Activated CD8-positive, alpha-beta T cell treated with anti-CD3 and anti-CD28 coated beads, Interleukin-2, amount 10 ng/mL, durations not matched to agents 7 days and 5 days (primary cell): ENCODE measurements around the gene CASP3. TPM values are rescaled to one million over a fixed set of nuclear protein-coding genes. Genes with fewer than 3 reads are reported as not detected.
"Not testable (repeated sequence)": the region's sequence is repeated elsewhere in the genome, so short reads cannot be mapped to it uniquely, and the experiment has no call there.

Experiments used
- ATAC-seq: fragments of 150-1000 bp; cut with Tn5 transposase; one replicate; pipeline ENCODE4 v1.10.0; 2021; ENCODE audit warnings: moderate library complexity
- CTCF ChIA-PET: fragments of 350-600 bp; sonication (Branson Sonifier 250); formaldehyde crosslinking; loops from one replicate; lab custom pipeline; 2021; ENCODE audit warnings: antibody characterized with exemption; lab: Charles Lee
- POLR2A ChIA-PET: fragments of 350-600 bp; sonication (Branson Sonifier 250); formaldehyde crosslinking; loops from one replicate; lab custom pipeline; 2021; ENCODE audit warnings: antibody characterized with exemption; lab: Charles Lee
- DNase-seq: peaks from one replicate; pipeline ENCODE4 v3.0.0-alpha.2; 2020
- H3K27ac Mint-ChIP-seq: one replicate; pipeline ENCODE4 v1.8.0; 2021; ENCODE audit warnings: mild to moderate bottlenecking, mixed read lengths
- H3K27me3 Mint-ChIP-seq: one replicate; pipeline ENCODE4 v1.8.0; 2021; ENCODE audit warnings: low read depth, mixed read lengths
- H3K36me3 Mint-ChIP-seq: one replicate; pipeline ENCODE4 v1.8.0; 2021; ENCODE audit warnings: low read depth, mixed read lengths
- H3K4me1 Mint-ChIP-seq: one replicate; pipeline ENCODE4 v1.8.0; 2021; ENCODE audit warnings: low read depth, mixed read lengths
- H3K4me3 Mint-ChIP-seq: one replicate; pipeline ENCODE4 v1.8.0; 2021; ENCODE audit warnings: mild to moderate bottlenecking, mixed read lengths
- H3K9me3 Mint-ChIP-seq: one replicate; pipeline ENCODE4 v1.8.0; 2022; ENCODE audit warnings: mixed read lengths; ENCODE audit not compliant: insufficient read depth
- total RNA-seq, 2 experiments: library from RNA; stranded (reverse); gene quantifications; one replicate each; pipeline ENCODE4 v1.2.3, GENCODE V29; 2021

CASP3 gene
- total RNA-seq, 2 experiments from 2014 or later = 71.7 to 78.0 TPM

GRCh38 chr4:184662236-184662635 is 13.0 kb upstream of the CASP3 start:
- DNase-seq = no peak
- POLR2A ChIA-PET = interaction anchor here (0.8 kb wide), 1 partner anchor 20 kb away, joined by 3 read pairs; no protein-coding TSS in a partner anchor
- Mint-ChIP-seq H3K27me3 (no peaks in the 10 kb centered on the region), H3K27ac (no peak overlapping the region), H3K36me3 (peaks cover 40% of the 10 kb centered on the region), H3K4me3 (no peak overlapping the region), H3K9me3 (no peaks in the 10 kb centered on the region), H3K4me1 (peaks cover 8% of the 10 kb centered on the region)
- CTCF ChIA-PET = interaction anchor here (0.9 to 1.1 kb wide), 2 partner anchors 12 to 398 kb away, joined by 3 to 5 read pairs; no protein-coding TSS in a partner anchor
- no peak for ATAC-seq

- DNase-seq = no peak
- Mint-ChIP-seq H3K27ac (no peak overlapping the region), H3K4me1 (no peaks in the 10 kb centered on the region), H3K36me3 (peaks cover 35% of the 10 kb centered on the region), H3K9me3 (no peaks in the 10 kb centered on the region), H3K27me3 (no peaks in the 10 kb centered on the region), H3K4me3 (no peak overlapping the region)
- no peak for ATAC-seq
- ChIA-PET POLR2A (no interaction called here), CTCF (interaction anchor here (0.7 kb wide), 1 partner anchor 33 kb away, joined by 3 read pairs; no protein-coding TSS in a partner anchor)
Measured at GRCh38 chr4:184660978-184661377, 11.7 kb upstream of the CASP3 start.

- H3K4me3 Mint-ChIP-seq, POLR2A ChIA-PET, H3K27me3 Mint-ChIP-seq, H3K27ac Mint-ChIP-seq, DNase-seq, ATAC-seq, H3K9me3 Mint-ChIP-seq, H3K4me1 Mint-ChIP-seq: not testable (repeated sequence)
- peaks cover 29% of the 10 kb centered on the region for H3K36me3 Mint-ChIP-seq
- CTCF ChIA-PET = interaction anchor here (1.9 kb wide), 1 partner anchor 394 kb away, joined by 4 read pairs; no protein-coding TSS in a partner anchor
Measured at GRCh38 chr4:184657820-184658219, 8.6 kb upstream of the CASP3 start.

GRCh38 chr4:184657144-184657543 is 7.9 kb upstream of the CASP3 start:
- ChIA-PET POLR2A (interaction anchor here (1.0 kb wide), 1 partner anchor 77 kb away, joined by 4 read pairs; the partner anchor contains the start of gene CENPU), CTCF (interaction anchor here (1.9 kb wide), 1 partner anchor 393 kb away, joined by 4 read pairs; no protein-coding TSS in a partner anchor)
- H3K4me1 Mint-ChIP-seq = peaks cover 2% of the 10 kb centered on the region
- DNase-seq (no peak), ATAC-seq (no peak)
- H3K4me3 Mint-ChIP-seq = no peak overlapping the region
- no peaks in the 10 kb centered on the region for H3K27me3 Mint-ChIP-seq
- H3K27ac Mint-ChIP-seq = no peak overlapping the region
- no peaks in the 10 kb centered on the region for H3K9me3 Mint-ChIP-seq
- peaks cover 29% of the 10 kb centered on the region for H3K36me3 Mint-ChIP-seq

GRCh38 chr4:184655889-184656869 is 6.9 kb upstream of the CASP3 start:
- POLR2A ChIA-PET = interaction anchor here (1.0 kb wide), 1 partner anchor 78 kb away, joined by 4 read pairs; the partner anchor contains the start of gene CENPU
- ATAC-seq = no peak
- no peak for DNase-seq
- CTCF ChIA-PET = interaction anchor here (1.9 kb wide), 1 partner anchor 392 kb away, joined by 4 read pairs; no protein-coding TSS in a partner anchor
- Mint-ChIP-seq H3K36me3 (peaks cover 28% of the 10 kb centered on the region), H3K4me3 (no peak overlapping the region), H3K4me1 (peaks cover 7% of the 10 kb centered on the region), H3K27ac (no peak overlapping the region), H3K27me3 (no peaks in the 10 kb centered on the region), H3K9me3 (no peaks in the 10 kb centered on the region)

GRCh38 chr4:184653650-184654049 is 4.4 kb upstream of the CASP3 start:
- Mint-ChIP-seq H3K9me3 (no peaks in the 10 kb centered on the region), H3K27ac (no peak overlapping the region), H3K4me3 (no peak overlapping the region), H3K27me3 (no peaks in the 10 kb centered on the region), H3K4me1 (peaks cover 18% of the 10 kb centered on the region), H3K36me3 (peaks cover 21% of the 10 kb centered on the region)
- ChIA-PET POLR2A (interaction anchor here (0.8 to 1.5 kb wide), 2 partner anchors 80 to 390 kb away, joined by 3 to 5 read pairs; partner anchors contain the start of gene CENPU), CTCF (interaction anchor here (1.2 kb wide), 1 partner anchor 403 kb away, joined by 3 read pairs; no protein-coding TSS in a partner anchor)
- ATAC-seq (no peak), DNase-seq (no peak)

- H3K4me3 Mint-ChIP-seq = not testable (repeated sequence)
Measured at GRCh38 chr4:184652681-184653080, 3.4 kb upstream of the CASP3 start.

GRCh38 chr4:184651899-184652298 is 2.7 kb upstream of the CASP3 start:
- no peak overlapping the region for H3K4me3 Mint-ChIP-seq
- H3K27ac Mint-ChIP-seq = no peak overlapping the region
- CTCF ChIA-PET = no interaction called here

More at GRCh38 chr4:184652681-184653080, 3.4 kb upstream of the CASP3 start:
- ATAC-seq, H3K27ac Mint-ChIP-seq, H3K9me3 Mint-ChIP-seq, H3K27me3 Mint-ChIP-seq, CTCF ChIA-PET, DNase-seq: not testable (repeated sequence)
- POLR2A ChIA-PET = interaction anchor here (1.5 kb wide), 1 partner anchor 81 kb away, joined by 5 read pairs; the partner anchor contains the start of gene CENPU
- peaks cover 20% of the 10 kb centered on the region for H3K4me1 Mint-ChIP-seq
- peaks cover 27% of the 10 kb centered on the region for H3K36me3 Mint-ChIP-seq

GRCh38 chr4:184649971-184650855 is 966 bp upstream of the CASP3 start:
- H3K36me3 Mint-ChIP-seq = peaks cover 38% of the 10 kb centered on the region
- H3K27ac Mint-ChIP-seq = peak overlapping the region; percentile 86
- H3K27me3 Mint-ChIP-seq = no peaks in the 10 kb centered on the region
- ATAC-seq (peak; percentile 3), DNase-seq (peak; percentile 32)
- CTCF ChIA-PET = interaction anchor here (0.9 to 4.3 kb wide), 3 partner anchors 12 to 386 kb away, joined by 5 to 27 read pairs (median 9); no protein-coding TSS in a partner anchor
- H3K4me3 Mint-ChIP-seq = peak overlapping the region; percentile 89
- H3K9me3 Mint-ChIP-seq = no peaks in the 10 kb centered on the region
- H3K4me1 Mint-ChIP-seq = peaks cover 43% of the 10 kb centered on the region
- POLR2A ChIA-PET = interaction anchor here (0.5 to 4.0 kb wide), 11 partner anchors 9 to 905 kb away, joined by 3 to 29 read pairs (median 7); partner anchors contain the start of genes CENPU and IRF2

More at GRCh38 chr4:184651899-184652298, 2.7 kb upstream of the CASP3 start:
- Mint-ChIP-seq H3K9me3 (no peaks in the 10 kb centered on the region), H3K4me1 (peaks cover 27% of the 10 kb centered on the region), H3K36me3 (peaks cover 27% of the 10 kb centered on the region), H3K27me3 (no peaks in the 10 kb centered on the region)
- ATAC-seq = no peak
- POLR2A ChIA-PET = no interaction called here
- no peak for DNase-seq

GRCh38 chr4:184648313-184649025 is 778 bp downstream of the CASP3 start:
- Mint-ChIP-seq H3K27ac (peak overlapping the region; percentile 88), H3K9me3 (no peaks in the 10 kb centered on the region), H3K4me3 (peak overlapping the region; percentile 89), H3K4me1 (peaks cover 55% of the 10 kb centered on the region), H3K27me3 (no peaks in the 10 kb centered on the region), H3K36me3 (peaks cover 46% of the 10 kb centered on the region)
- ATAC-seq = peak; percentile 28
- DNase-seq = peak; percentile 63
- ChIA-PET CTCF (interaction anchor here (0.6 to 4.3 kb wide), 9 partner anchors 17 to 384 kb away, joined by 3 to 27 read pairs (median 5); partner anchors contain the start of gene CENPU), POLR2A (interaction anchor here (0.6 to 4.0 kb wide), 18 partner anchors 9 to 384 kb away, joined by 3 to 29 read pairs (median 4); partner anchors contain the start of genes CENPU and IRF2)
